T-helper 9 cell (primary cell): ENCODE measurements around the gene ZNF14.
"Not testable (repeated sequence)": the region's sequence is repeated elsewhere in the genome, so short reads cannot be mapped to it uniquely, and the experiment has no call there.

Experiments used
- DNase-seq: peaks from one replicate; pipeline ENCODE4 v3.0.0-alpha.2; 2020

Gene ZNF14

GRCh38 chr19:19746286-19747213 is 13.6 kb upstream of the ZNF14 start:
- no peak for DNase-seq

- DNase-seq = no peak
Observed at GRCh38 chr19:19745496-19746285, 12.8 kb upstream of the ZNF14 start.

GRCh38 chr19:19744641-19745040 is 11.7 kb upstream of the ZNF14 start:
- DNase-seq = no peak

- DNase-seq = not testable (repeated sequence)
Observed at GRCh38 chr19:19743921-19744320, 11.0 kb upstream of the ZNF14 start.

- no peak for DNase-seq
Observed at GRCh38 chr19:19743176-19743575, 10.3 kb upstream of the ZNF14 start.

- no peak for DNase-seq
Observed at GRCh38 chr19:19742773-19743172, 9.9 kb upstream of the ZNF14 start.

- no peak for DNase-seq
Observed at GRCh38 chr19:19741184-19741583, 8.3 kb upstream of the ZNF14 start.

GRCh38 chr19:19740755-19741154 is 7.8 kb upstream of the ZNF14 start:
- DNase-seq = no peak

- no peak for DNase-seq
Observed at GRCh38 chr19:19738564-19738963, 5.7 kb upstream of the ZNF14 start.

GRCh38 chr19:19737559-19738332 is 4.8 kb upstream of the ZNF14 start:
- no peak for DNase-seq

- DNase-seq = no peak
Observed at GRCh38 chr19:19721896-19722295, 11.0 kb downstream of the ZNF14 start.

GRCh38 chr19:19719798-19720197 is 13.1 kb downstream of the ZNF14 start:
- no peak for DNase-seq

GRCh38 chr19:19711934-19712828 is 20.7 kb downstream of the ZNF14 start:
- no peak for DNase-seq

GRCh38 chr19:19711306-19711933 is 21.5 kb downstream of the ZNF14 start:
- DNase-seq = no peak

- DNase-seq = no peak
Observed at GRCh38 chr19:19710506-19710905, 22.4 kb downstream of the ZNF14 start.

- DNase-seq = no peak
Observed at GRCh38 chr19:19704836-19705235, 28.1 kb downstream of the ZNF14 start.

- not testable (repeated sequence) for DNase-seq
Observed at GRCh38 chr19:19700493-19700892, 32.4 kb downstream of the ZNF14 start.

GRCh38 chr19:19697589-19697988 is 35.3 kb downstream of the ZNF14 start:
- DNase-seq = no peak

- no peak for DNase-seq
Observed at GRCh38 chr19:19696386-19696785, 36.5 kb downstream of the ZNF14 start.

GRCh38 chr19:19691683-19692082 is 41.2 kb downstream of the ZNF14 start:
- no peak for DNase-seq

- not testable (repeated sequence) for DNase-seq
Observed at GRCh38 chr19:19689023-19689422, 43.9 kb downstream of the ZNF14 start.
